HG03520 (cell line): ENCODE results near the gene CYBC1.
A peak's percentile ranks its signal among the peaks of the same experiment; 100 is the strongest.

ENCODE experiments used
- ATAC-seq: cut with Tn5 transposase; IDR thresholded peaks from one replicate; pipeline ENCODE4 v1.9.1; 2021; ENCODE audit warnings: mild to moderate bottlenecking, moderate library complexity; ENCODE audit not compliant: unreplicated experiment

CYBC1 gene

DNA sequence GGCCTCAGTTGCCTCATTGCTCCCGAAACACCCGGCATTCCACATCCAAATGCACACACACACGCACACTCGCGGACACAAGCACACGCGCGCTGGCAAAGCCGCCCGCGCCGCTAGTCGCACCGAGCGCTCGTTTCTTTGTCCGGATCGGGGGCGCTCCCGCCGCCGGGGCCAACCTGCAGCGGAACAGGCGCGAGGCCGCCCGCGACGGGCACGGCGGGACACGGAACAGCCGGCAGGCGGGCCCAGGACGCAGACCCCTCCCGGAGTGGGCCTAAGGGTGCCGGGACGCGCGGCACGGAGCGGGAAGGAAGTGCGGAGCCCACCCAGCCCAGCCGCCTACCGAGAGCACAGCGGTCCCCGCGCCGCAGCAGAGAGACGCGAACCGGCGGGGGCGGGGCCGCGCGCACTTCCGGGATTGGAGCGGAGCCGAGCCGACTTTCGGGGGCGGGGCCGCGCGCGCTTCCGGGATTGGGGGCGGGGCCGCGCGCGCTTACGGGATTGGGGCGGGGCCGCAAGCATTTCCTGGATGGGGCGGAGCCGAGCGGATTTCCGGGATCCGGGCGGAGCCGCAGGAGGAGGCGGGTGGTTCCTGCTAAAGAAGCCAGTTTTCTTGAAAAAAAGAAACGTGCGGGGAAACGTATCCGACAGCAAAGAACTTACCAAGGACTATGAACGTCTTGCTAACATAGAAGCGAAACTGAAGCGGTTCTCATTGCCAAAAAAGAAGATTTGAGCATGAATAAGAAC lies at the start of gene CYBC1:
CYBC1 (minus strand) TSS at position 396 of the 750 bp plus-strand sequence. CDS start 1,498 bp downstream, outside the sequence.
- ATAC-seq = peak; percentile 53

DNA sequence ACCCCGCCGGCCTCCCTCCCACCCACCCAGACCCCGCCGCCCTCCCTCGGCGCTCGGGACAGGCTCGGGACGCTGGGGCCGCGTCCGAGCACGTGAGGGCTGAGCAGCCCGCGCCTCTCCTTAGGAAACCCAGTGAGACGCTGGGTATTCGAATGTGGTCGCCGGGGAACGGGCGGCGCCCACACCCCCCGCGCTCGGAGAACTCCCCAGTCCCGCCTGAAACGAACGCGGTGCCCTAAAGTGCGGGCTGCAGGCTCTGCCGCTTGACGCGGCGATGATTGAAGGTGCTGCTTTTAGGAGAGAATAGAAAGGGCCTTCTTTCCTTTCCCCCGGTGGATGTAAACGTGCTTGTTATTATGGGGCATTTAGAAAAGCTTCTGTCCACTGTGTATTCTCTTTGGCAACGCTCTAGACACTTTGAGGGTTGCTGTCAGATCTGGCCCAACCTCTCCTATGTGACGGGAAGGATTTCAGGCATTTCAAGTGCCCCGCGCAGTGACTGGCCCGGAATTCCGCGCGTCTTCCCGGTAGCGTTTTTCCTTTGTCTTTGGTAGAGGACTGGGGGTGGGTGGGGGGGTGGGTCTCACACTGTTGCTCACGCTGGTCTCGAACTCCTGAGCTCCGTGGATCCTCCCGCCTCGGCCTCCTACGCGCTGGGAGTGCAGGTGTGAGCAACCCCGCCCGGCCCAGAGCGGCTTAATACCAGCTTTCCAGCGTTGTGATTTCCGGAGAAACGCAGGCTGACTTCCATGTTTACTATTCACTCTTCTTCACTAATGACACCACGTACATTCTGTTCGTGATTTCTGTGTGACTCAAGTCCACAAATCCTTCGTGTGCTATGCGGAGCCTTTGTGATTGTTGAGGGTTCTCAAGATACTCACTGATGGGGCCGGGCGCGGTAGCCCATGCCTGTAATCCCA lies 47.2 kb upstream of the CYBC1 start:
- ATAC-seq = peak; percentile 12

DNA sequence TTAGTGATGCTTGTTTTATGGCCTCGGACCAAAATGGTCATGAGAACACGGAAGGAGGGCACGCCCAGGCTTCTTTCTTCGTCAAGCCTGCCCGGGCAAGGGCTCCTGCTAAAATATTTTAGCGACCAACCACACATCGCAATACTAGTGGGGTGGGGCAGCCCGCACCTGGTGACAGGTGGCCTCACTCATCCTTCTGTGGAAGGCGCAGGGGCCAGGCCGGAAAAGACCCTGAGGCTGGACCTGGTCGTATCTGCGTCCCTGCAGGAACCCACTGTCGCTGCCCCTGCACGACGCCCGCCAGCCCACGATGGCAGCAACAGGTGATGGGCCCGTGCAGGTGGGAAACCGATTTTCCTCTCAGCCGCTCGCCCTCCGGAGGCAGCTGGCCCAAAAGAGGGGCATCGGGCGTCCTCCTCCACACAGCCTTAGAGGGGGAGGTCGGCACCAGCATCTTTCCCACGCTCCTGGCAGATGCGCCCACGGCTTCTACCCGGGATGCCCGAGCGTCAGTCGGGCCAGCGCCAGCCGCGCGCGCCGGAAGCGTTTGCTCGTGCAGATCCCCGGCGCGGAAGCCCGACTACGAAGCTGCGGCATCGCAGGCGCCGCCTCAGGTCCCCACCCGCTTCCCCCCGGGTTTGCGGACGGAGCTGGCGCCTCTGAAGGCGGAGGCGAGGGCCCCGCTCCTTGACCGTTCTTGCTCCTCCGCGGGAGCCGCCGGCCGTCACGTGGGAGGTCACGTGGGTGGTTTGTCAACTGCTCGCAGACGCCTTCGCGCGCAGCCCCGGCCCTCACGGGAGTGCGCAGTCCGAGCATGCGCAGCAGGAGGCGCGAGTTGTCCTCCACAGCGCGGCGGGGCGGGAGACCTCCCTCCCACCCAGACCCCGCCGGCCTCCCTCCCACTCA lies 46.2 kb upstream of the CYBC1 start:
- peak; percentile 47 for ATAC-seq

DNA sequence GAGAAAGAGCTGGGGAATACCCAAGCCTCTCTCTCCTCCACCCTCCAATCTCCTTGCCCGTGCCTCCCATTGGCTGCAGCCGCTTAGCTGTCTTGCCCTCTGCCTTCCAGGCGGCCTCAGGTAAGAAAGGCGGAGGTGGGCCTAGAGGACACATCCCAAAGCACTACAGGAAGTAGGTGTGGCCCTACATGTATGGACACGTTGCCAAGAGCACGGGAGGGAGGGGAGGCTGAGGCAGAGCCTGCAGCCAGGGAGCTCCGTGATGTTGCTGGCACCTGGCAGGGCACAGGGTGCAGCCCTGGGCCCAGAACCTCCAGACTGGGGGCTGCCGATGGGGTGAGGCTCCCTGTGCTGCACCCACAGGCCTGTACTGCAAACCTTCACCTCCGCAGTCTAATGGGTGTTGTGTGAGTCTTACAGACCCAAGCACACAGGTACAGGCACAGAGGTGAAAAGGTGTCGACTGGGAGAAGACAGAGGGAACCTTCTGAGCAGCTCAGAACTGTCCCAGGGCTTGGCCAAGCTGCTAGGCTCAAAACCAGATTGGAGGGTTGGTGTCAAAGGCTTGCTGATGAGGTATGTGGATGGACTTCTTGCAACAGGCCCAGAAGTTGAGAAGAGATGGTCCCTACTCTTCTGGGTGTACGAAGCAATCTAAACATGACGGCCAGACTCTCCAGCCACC lies 45.4 kb upstream of the CYBC1 start:
- ATAC-seq = no peak

DNA sequence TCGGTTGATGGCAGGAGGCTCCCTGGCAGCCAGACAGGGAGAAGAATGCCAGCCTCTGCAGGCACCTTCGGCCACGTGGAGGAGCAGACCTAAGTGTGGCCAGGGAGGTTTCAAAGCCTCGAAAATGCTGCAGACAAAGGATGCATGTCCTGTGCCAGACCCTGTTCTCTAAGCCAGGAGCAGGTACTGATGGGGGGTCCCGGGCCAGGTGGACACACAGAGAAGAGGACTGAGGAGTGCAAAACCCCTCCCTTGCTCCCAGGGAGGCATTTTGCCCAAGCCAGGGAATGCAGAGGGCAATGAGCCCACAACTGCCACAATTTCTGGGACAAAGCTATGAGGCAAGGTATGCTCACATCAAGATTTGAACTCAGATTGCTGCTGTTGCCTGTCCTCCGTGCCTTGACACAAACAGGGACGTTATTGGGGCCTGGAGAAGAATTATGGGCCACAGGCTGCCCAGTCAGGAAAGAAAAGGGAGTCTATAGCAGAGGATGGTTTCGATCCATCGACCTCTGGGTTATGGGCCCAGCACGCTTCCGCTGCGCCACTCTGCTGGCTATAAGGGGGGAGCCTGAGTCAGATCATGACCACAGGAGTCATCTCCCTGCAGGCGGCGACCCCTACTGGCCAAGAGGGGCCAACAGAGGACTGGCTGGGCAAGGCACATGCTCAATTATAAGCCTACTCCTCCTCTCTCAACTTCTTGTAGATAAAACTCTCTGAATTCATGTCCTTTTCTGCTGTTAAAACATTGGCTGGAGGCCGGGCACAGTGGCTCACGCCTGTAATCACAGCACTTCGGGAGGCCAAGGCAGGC lies 43.9 kb upstream of the CYBC1 start:
- ATAC-seq = peak; percentile 46

DNA sequence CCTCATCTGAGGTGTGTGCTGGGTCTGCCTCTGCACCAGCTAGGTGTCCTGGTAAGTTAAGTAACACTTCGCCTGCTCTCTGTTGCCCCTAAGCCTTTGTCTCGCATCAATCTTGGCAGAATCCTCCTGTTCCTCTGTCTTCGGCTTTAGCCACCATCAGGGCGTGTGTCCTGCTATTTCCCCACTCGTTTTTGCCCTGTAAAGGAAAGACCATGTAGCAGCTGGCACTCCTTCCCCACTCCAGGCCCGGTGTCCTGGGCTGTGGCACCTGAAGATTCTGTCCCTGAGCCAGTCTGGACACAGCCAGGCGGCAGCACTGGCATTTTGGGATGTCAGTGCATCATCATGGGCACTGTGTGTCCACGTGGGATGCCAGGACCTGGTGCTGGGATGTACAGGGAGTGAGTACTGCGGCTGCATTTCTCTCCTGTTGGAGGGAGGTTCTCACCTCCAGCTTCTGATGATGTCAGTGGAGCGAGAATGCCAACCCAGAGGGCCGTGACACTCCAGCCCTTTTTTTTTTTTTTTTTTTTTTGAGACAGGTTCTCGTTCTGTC lies 42.8 kb upstream of the CYBC1 start:
- no peak for ATAC-seq

DNA sequence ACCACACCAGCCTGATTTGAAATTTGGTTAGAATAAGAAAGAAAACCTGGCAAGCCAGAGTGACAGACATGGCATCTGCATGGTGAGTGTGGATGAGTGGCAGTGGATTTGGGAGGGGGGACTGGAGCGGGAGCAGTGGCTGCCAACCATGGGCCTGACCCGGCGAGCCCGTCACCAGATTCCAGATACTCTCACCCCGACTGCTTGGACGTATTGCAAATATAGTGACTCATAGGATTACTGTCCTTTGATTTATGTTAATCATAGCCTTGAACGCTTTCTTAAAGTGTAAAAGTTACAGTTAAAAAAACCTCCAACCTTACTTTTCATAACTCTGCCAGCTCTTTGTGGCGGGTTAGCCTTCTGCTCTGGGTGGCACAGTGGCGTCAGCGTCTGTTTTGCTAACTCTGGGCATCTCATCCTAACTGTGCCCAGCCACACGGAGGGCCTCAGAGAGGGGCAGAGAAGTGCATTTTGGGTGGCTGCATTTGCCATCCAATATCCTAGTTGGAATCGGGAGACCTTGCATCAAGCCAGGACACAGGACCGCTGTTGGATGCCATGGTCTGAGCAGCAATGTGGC lies 42.2 kb upstream of the CYBC1 start:
- ATAC-seq = no peak

DNA sequence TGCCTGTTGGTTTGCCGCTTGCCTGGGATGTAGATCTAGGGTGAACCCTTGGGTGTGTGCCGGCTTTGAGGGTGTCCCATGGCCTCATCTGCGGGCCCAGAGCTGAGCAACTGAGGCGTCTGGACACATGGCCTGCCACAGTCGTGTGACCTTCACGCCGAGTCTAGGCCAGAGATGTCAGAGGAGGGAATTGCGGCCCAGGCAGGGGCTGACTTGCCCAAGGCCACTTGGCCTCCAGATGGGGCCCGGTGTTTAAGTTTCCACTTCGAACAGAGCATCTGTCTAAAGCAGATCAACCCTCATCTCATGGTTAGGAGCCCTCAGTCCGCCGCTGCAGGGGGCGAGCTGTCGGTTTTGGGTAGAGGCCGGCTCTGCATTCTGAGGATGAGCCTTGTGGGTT lies 41.0 kb upstream of the CYBC1 start:
- no peak for ATAC-seq

DNA sequence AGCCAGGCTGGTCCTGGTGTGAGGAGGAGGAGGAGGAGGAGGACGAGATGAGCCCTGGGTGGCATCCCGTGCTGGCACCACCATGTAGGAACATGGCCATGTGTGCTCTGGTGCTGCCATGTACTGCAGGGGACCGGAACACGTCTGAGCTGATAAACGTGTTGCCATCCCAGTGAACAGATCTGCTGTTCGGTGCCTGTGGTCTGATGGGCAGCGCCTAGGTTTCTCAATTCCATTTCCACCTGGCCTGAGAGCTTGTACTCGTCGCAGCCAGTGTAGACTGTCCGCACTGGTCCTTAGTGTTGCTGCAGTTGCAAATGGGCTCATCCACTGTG lies 40.6 kb upstream of the CYBC1 start:
- ATAC-seq = no peak

DNA sequence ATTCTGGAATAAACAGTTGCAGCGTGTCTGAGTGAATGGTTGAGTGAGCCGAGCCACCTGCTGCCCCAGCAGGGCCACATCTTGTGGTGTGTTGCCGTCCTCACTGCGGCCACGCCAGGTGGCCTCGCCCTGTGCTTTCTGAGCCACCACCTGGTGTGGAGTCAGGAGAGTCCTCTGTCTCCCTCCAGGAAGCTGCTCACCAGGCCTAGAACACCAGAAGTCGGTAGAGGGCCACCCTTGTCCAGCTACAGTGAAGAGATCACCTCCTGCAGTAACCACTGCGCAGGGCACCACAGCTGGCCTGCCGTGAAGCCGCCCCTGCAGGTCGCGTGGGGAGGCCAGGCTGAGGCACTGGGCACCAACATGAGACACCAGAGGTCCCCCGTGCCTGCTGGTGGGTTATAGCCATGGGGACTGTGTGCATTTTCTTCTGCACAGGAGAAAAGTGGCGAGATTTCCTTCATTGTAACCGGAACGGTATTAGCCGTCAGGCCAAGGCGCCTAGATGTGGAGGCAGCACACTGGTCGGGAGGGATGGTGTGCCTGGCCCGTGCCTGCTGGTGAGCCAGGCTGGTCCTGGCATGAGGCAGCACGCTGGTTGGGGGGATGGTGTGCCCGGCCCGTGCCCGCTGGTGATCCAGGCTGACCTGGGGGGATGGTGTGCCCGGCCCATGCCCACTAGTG lies 40.1 kb upstream of the CYBC1 start:
- ATAC-seq = no peak

DNA sequence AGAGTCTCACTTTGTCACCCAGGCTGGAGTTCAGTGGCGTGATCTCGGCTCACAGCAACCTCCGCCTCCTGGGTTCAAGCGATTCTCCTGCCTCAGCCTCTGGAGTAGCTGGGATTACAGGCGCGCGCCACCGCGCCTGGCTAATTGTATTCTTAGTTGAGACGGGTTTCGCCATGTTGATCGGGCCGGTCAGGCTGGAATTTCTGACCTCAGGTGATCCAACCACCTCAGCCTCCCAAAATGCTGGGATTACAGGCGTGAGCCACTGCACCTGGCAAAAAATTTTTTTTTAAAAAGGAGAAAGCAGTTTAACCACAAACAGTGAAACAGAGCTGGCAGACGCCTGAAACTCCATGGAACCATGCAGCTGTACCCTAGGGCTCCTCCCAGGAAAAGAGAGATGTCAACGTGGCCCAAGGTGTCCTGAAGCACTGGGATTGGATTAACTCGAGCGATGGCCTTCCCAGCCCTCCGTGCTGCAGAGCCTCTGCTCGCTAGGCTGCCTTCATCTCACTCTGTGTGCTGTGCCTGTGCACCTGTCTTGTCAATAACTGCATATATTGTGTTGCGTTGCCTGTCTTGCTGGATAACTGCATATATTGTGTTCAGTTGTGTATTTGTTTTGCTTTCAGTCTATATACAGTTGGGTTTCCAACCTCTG lies 39.4 kb upstream of the CYBC1 start:
- no peak for ATAC-seq

DNA sequence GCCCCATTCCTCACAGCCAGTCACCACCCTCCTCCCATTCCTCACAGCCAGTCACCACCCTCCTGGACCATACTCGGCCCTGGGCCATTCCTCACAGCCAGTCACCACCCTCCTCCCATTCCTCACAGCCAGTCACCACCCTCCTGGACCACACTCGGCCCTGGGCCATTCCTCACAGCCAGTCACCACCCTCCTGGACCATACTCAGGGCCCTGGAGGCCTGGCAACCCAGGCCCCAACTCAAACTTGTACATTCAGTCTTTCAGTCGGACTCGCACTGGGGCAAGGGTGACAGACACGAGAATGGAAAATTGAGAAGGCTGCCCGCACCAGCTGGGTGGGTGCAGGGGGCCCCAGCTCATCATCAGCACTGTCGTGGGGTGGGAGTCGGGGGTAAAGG lies 38.6 kb upstream of the CYBC1 start:
- no peak for ATAC-seq

DNA sequence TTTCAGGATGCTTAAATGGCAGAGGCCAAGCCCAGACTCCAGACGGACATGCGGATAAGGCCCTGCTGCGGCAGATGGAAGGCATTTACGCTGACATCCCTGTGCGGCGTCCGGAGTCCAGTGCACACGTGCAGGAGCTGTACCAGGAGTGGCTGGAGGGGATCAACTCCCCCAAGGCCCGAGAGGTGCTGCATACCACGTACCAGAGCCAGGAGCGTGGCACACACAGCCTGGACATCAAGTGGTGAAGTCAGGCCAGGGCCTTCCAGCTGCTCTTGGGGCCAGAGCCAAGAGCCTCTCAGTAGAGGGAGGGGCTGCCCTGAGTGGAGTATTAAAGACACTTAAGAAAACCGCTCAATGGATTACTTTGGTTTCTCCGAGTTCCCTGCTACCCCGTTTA lies 37.4 kb upstream of the CYBC1 start:
- ATAC-seq = no peak

DNA sequence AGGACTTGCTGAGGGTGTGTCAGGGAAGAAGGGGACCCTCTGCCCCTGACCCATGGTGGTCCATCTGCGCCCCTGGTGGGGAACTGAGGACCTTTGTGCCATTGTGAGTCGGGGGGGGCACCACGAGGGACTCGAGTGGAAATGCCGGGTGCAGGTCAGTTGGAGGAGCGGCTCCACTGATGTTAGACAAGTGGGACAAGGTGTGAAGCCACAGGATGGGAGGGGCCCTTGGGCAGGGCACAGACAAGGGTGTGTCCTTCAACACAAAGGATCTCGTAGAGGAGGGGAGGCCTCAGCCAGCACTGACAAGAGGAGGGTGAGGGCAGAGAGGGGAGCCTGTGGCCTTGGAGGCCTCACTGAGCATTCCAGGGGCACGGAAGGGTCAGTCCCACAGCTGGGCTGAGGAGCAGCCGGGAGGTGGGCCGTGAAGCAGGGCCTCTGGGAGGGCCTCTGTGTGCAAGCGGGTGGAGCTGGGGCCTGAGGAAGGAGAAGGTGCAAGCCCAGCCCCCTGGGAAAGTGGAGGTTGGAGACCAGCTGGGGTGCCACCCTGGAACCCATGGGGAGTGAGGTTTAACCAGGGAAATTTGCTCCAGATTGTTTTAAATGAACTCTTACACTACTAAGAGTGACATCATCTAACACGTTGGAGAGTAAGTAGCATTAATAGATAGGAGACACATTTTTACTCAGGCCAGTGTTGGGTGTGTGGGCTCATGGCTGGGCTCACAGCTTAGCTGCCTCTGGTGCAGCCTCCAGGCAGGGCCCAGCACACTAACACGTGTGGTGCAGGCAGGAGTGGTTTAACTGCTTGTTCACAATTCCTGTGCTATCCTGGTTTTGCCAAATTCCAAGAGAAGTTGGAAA lies 35.9 kb upstream of the CYBC1 start:
- ATAC-seq = no peak

DNA sequence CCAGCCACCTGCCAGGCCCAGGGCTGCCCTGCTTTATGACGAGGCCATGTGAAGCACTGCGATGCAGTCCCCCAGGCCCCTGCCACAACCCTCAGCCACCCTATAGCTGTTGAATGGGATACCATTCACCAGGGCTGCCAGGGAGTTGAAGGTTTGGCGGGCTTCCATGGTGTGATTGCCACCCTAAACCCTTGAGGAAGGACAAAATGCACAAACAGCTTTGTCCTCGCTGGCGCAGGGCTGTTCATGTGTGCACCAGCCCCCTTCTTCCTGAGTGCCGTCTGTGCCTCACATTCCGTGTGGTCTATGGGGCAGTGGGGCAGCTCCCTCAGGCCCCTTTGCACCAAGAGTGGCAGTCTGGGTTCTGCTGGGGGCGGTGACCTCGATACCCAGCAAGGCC lies 33.3 kb upstream of the CYBC1 start:
- ATAC-seq = no peak

DNA sequence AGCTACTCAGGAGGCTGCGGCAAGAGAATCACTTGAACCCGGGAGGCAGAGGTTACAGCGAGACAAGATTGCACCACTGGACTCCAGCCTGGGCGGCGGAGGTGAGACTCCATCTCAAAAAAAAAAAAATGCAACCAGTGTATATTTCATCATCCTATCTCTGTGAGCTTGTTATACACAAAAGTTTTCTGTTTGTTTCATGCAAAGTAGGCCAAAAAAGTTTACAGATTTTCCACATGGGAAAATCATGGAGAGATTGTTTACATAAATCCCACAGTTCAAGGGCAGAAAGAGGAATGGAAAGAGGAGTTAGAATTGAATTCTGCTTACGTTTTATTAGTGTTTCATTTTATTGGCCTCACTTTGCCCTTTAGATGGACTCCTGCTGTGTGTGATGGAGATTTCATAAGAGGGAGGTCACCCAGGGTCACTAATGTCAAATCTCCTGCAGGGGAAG lies 32.7 kb upstream of the CYBC1 start:
- ATAC-seq = no peak

DNA sequence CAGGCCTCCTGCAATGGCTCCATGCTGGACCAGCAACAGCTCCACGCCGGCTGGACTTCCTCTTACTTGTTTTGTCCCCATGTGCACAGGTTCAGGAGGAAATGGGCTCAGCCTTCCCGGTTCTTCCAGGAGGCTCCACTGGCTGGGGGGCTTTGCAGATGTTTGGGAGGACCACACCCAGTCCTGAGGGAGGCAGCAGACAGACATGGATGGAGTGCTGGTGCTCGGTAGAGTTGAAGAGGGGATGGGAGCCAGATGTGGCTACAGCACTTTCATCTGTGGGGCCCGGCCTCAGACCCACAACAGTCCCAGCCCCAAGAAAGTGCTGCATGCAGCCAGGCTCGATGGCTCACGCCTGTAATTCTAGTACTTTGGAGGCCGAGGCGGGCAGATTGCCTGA lies 29.8 kb upstream of the CYBC1 start:
- ATAC-seq = no peak
